COLO668 (cell line): ENCODE measurements around the gene TENT4A.
"Not testable (repeated sequence)": the region's sequence is repeated elsewhere in the genome, so short reads cannot be mapped to it uniquely, and the experiment has no call there.

ENCODE experiments used
- DNase-seq: peaks from one replicate; lab custom pipeline; 2025; ENCODE audit not compliant: unreplicated experiment; lab: John Stamatoyannopoulos, UW

Gene TENT4A

DNA sequence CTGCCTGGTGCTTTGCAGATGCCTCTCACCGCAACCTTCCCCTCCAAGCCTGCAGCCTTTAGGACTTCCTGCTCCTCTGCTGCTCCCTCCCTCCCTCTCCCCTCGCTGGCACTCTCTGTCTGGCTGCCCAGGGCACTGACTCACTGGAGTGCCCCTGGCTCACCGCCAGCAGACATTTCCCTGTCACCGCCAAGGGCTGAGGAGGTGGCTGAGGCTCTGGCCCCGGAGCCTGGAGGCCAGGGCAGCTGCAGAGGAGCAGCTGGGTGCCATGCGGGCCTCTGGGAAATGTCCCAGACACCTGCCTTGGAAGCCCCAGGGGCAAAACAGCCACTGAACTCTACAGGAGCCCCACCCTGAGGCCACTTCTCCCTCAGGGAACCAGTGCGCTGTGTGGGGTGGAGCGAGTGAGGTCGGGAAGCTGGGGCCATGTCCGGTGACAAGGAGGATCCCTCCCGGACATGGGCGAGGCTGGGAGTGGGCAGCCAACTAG, 53.4 kb downstream of the TENT4A start:
- DNase-seq = peak; percentile 99

DNA sequence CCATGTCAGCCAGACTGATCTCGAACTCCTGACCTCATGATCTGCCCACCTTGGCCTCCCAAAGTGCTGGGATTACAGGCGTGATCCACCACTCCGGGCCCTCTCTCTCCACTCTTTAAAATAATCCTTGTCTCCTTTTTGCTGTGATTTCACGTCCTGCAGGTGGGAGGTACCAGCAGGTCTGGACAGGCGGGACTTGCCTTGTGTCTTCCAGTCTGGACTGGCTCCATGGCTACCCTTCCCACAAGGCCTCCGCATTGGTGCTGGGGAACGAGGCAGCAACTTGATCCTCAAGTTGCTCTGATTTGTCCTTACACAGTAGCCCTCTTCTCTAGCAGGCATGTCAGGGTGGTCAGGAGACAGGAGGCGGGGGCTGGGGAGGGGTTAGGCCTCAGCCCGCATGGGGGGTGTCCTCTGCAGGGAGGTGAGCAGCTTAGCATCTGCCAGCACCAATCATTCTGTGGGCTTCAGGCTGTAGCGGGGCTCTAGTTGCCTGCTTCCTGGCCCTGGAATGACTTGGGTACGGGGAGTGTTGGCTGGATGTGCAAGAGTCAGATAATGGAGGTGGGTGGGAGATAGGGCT, 54.3 kb downstream of the TENT4A start:
- no peak for DNase-seq

DNA sequence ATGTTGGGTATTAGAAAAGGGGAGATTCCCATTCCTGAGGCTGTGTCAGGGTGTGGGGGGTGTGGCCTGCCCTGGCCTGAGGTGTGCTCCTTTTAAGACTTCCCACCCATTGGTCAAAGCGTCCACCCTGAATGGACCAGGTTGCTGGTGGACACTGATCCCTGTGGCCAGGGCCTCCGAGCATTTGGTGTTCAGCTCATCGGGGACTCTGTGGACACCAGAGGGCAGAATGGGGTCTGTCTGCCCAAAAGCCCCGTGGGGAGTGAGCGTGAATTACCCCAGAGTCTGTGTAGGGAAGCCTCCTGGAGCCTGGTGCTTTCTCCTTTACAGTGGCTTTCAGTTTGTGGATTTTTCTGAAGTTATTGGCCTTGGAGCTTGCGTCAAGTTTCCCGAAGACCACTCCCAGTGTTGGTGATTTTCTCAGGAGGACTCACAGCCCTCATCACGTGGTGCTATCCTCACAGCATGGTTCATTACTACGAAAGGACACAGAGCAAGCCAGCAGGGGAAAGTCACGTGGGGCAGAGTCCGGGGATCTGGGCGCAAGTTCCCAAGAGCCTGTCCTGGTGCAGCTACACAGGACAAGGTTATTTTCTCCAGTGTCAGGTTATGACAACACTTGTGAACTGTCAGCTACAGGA, 55.5 kb downstream of the TENT4A start:
- DNase-seq = no peak

DNA sequence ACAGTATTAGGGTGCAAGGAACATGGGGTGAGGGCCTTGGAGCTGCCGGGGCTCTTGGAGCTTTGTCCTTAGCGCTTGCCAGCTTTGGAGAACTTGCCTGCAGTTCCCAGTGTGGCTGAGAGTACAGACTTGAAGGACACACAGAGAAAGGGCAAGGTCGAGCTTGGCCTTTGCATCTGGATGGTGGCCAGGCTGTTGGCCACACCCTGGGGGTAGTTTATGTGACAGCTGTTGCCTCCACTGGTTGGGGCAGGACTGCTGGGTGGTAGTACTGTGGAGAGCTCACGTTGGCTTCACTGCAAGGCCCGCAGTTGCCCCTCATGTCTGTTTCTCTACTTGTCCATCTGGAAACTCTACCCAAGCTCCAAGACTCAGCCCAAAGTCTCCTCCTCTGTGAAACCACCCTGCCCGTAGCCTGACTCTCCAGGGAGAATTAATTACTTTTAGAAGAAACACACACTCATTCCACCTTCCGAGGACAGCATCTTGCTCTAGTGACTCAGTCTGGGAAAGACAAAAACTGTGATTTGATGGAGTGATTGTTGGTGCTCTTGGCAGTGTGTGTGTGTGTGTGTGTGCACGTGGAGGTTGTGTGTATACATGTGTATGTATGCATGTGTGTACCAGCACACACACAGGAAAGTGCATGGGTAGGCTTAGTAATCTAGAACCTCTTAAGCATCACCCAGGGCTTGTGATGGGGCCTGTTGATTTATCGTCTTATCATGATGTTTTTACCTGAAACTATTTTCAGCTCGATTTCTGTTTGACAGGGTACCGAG, 57.8 kb downstream of the TENT4A start:
- no peak for DNase-seq

DNA sequence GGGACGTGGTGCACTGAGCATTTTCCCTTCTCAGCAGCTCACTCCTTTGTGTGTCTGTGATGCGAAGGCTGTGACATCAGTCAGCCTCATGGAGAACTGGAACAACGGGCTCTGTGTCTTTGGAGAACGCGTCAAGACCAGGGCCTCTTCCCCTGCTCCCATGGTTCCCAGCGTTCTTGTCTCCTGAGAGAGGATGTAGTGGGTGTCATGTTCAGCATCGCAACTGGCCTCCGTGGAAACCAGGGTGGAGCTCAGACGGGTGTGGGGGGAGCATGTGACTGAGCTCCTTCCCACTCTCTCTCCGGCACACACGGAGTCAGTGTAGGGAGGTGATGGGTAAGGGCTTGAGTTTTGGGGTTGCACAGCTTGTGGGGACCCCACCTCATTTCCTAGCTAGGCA, 59.7 kb downstream of the TENT4A start:
- DNase-seq = peak; percentile 64

DNA sequence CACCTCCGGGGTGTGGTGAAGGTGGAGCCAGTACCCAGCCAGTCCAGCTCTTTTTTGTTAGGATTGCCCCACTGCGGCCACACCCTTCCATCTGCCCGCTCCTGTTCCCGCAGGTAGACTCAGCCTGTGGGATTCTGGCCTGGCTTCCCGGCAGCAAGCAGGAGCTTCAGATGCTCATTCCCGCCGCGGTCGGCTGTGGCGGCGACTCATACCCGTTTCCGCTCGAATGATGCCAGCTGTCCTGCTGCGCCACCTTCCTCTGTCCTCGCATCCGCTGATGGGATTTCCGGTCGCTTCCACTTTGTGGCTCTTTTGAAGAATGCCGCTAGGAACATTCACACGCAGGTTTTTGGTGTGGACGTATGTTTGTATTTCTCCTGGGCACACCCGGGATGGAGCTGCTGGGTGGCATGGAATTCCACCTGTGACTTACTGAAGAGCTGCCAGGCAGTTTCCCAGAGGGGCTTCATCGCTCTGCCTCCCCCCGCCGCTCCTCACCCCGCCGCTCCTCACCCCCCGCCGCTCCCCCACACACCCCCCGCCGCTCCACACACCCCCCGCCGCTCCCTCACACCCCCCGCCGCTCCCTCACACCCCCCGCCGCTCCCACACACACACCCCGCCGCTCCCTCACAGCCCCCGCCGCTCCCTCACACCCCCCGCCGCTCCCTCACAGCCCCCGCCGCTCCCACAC, 60.3 kb downstream of the TENT4A start:
- peak; percentile 95 for DNase-seq

DNA sequence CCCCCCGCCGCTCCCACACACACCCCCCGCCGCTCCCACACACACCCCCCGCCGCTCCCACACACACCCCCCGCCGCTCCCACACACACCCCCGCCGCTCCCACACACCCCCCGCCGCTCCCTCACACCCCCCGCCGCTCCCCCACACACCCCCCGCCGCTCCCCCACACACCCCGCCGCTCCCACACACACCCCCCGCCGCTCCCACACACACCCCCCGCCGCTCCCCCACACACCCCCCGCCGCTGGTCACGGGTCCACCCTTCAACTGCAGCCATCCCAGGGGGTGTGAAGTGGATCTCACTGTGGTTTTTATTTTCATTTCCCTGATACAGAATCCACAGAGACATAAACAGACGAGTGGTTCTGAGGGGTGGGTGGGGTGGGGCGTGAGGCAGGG, 61.0 kb downstream of the TENT4A start:
- DNase-seq = not testable (repeated sequence)

DNA sequence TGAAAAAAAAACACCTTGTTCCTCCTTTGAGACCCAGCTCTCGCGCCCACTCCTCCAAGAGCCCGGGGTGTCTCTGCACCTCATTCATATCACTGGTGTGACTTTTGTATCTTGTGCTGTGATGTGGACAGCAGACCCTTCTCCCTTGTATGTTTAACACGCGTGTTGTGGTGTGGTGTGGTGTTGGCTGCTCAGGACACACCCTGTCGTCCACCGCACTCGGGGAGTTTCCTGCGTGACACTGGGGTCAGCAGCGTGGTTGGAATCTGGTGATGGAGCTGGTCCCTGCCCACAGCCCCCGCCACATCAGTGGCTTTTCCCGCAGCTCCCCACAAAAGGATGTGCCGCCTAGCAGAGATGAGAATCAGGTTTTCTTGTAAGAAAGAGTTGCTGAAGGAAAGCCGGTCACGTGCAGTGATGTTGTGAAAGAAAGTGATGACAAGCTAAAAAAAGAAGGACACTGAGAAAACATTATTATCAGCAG, 61.5 kb downstream of the TENT4A start:
- no peak for DNase-seq

DNA sequence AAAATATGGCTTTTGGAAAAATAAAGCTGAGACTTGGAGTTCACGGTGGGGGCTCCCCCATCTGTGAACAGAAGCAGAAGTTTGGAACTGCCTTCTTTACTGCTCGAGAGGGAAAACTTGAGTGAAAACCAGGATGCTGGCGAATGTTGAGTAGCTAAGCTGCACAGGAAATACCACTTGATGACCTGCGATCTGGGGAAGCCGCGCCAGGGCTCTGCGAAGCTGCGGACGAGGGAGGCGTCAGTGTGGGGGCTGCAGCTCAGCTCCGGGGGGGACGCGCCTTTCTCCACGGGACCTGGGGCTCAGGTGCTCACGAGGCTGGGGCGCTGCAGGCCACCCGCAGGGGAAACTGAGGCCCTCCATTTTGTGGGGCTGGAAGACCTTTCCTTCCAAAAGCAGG, 62.3 kb downstream of the TENT4A start:
- DNase-seq = no peak

DNA sequence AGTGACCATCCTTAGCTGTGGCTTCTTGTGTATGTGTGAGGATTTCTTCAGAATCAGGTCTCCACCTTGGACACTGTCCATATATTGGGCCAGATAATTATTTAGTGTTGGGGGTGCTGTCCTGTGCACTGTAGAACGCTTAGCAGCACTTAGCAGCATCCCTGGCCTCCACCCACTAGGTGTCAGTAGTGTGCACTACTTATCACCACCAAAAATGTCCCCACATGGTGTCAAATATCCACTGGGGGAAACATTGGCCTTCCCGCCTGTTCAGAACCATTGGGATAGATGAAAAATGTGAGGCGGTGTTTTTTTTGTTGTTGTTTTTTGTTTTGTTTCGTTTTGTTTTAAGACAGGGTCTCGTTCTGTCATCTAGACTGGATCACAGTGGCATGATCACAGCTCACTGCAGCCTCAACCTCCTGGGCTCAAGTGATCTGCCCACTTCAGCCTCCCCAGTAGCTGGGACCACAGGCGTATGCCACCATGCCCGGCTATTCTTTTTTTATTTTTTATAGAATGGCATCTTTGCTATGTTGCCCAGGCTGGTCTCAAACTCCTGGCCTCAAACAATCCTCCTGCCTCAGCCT, 67.7 kb downstream of the TENT4A start:
- DNase-seq = peak; percentile 23

DNA sequence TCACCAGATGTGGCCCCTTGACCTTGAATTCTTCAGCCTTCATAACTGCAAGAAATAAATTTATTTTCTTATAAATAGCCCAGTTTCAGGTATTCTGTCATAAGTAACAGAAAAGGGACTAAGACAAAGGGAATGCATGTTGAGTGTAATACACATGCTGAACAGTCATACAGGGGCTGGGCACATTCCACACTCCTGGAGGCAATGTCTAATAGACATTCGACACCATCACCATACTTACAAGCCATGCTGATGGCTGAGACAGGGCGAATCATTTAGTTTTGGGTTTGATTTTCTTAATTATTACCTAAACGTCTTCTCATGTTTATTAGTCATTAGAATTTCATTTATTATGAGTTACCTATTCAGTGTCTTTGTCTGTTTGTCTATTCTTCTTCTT, 68.5 kb downstream of the TENT4A start:
- no peak for DNase-seq

DNA sequence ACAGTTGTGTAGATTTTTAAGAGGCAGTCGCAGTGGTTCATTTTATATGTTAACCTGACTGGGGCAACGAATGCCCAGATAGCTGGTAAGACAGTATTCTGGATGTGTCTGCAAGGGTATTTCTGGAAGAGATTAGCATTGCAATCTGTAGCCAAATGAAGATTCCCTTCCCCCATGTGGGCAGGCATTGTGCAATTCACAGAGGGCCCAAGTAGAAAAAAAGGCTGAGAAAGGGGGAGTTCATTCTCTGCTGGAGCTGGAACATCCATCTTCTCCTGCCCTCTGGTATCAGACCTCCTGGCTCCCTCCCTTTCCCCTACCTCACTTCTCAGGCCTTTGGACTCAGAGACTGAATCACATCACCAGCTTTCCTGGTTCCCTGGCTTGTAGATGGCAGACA, 70.6 kb downstream of the TENT4A start:
- DNase-seq = no peak

DNA sequence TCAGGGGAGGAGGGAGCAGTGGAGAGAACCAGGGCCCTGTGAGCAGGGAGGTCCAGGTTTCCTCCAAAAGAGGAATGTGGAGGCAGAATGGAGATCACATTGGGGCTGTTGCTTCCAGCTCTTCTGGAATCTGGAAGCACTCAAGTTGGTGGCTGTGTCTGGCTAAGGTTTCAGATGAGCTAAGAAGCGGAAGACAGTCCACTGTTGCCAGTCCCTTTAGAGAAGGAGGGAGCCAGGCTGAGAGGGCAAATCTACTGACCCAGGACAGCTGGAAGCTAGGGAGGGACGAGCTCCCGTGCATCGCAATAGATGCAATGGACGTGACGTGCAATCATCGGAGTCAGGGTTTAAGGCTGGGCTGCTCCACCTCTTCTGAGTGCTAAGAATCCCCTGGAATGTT, 71.2 kb downstream of the TENT4A start:
- DNase-seq = no peak

DNA sequence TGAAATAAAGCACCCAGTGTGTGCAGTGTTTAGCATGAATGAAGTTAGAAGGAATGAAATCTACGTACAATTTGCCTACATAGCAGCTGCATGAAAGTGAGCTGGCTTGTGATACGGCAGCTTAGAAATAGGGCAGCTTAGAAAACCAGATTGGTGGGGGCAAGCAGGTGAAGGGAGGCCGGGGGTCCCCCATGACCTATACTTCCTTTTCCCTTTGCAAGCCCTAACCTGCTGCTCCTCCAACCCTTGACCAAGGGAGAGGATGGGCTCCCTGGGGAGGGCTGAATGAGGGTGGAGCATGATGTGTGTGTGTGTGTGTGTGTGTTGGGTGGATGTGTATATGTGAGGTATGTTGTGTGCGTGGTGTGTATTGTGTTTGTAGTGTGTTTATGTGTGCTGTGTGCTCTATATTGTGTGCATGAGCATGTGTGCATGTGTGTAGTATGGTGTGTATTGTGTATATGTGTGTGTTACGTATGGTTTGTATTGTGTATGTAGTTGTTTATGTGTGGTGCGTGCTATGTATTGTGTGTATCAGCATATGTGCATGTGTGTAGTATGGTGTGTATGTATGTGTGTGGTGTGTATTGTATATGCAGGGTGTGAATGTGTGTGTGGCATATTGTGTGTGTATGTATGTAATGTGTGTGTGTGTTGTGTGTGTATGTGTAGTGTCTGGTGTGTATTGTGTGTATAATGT, 72.1 kb downstream of the TENT4A start:
- DNase-seq = no peak

DNA sequence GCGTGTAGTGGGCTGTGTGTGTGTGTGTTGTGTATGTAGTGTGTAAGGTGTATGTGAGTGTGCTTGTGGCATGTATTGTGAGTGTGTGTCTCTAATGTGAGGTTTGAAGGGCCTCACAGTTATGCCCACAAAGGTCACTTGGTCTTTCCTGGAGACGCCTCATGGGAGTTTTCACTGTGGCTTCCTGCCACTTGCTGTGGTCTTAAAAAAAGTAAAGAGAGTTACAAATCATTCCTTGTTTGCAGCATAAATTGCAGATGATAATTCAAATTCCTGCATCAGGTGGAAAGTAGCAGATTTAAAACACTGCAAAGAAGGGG, 72.6 kb downstream of the TENT4A start:
- DNase-seq = no peak

DNA sequence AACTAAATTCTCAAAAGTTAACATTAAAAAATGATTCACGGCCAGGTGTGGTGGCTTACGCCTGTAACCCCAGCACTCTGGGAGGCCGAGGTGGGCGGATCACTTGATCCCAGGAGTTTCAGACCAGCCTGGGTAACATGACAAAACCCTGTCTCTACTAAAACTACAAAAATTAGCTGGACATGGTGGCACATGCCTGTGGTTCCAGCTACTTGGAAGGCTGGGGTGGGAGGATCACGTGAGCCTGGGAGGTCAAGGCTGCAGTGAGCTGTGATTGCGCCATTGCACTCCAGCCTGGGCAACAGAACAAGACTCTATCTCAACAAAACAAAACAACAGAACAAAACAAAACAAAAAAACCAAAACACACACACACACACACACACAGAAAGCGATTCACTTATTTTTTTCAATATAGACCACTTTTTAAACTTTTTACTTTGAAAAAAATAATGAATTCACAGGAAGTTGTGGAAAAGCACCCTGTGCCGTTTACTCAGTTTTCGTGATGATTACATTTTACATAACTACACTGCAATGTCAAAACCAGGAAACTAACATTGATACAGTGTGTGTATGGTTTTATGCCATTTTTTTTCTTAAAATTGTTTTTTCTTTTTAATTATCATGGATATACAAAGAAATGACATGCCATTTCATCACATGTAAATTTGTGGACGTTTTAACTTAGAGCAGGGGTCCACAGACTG, 73.7 kb downstream of the TENT4A start:
- DNase-seq = no peak

DNA sequence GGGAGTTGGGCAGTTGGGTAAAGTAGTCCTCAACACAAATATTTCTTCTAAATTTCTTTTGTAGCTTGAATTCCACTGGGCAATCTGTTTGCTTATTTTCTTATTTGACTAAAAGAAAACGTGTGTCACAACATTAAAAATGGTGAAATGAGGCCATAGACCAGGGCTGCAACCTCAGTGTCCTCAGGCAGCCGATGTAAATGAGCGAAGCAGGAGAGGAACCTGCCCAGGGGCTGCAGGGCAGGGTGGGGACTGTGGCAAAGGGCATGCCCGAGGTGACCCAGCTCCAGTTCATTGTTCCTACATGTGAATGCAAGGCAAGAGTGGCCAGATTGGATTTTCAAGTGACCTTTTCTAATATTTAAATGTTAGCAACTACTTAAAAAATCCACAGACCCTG, 74.7 kb downstream of the TENT4A start:
- DNase-seq = no peak

DNA sequence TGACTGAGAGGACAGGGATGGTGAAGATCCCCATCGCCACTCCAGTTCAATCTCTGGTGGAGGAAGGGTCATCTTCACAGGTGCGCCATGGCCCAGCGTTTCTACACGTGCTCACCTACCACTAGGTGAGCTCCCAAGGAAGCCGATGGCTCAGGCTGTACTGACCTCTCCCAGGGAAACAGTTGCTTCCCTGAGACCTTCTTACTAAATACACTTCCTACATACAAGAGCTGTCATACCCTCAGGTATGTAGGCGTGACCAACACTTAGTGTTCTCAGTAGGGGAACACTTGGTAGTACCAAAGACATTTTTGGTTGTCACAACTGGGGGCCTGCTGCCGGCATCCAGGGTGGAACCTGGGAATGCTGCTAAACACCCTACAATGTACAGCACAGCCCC, 75.2 kb downstream of the TENT4A start:
- no peak for DNase-seq

DNA sequence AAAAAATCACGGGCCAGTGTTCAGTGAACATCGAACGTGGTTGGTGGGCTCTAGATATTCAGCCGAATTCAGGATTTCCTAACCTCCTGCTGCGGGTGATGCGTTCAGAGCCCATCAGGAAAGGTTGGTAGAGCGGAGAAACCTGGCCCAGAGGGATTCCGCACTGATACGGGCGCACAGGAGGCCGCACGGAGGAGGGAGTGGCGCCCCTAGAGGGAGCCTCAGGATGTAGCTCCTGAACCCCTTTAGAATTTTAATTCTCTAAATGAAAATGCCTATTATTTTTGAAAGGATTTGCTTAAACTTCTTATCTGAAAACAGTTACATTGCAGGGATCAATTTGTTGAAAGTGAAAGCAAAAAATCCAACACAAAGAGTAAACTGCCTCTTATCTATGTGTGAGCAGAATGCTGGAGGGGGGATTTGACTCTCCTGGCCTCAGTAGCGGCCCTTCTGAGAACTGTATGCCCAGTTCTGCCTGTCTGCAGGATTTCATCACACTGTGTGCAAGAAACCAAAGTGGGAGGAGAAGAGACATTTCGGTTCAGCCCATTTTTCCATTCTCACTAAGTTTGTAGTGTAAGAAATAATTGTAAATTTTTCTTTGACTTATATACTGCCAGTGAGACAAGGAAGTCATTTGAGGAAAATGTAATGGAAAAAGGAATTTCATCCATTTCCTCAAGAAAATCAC, 75.9 kb downstream of the TENT4A start:
- no peak for DNase-seq
